Mucosa of descending colon (tissue), 3 donors: ENCODE data around the gene RNASE2. TPM values are rescaled to one million over a fixed set of nuclear protein-coding genes. Genes with fewer than 3 reads are reported as not detected.

ENCODE experiments used
- ATAC-seq: fragments of 200-7000 bp; cut with Tn5 transposase; one replicate; pipeline ENCODE4 v1.9.1; 2020; ENCODE audit warnings: mild to moderate bottlenecking, moderate library complexity
- DNase-seq, 3 donors: peaks; one replicate each; pipeline ENCODE4 v3.0.0-alpha.2; 2020
- H3K36me3 ChIP-seq: fragments of 200-600 bp; one replicate; pipeline ENCODE4 v1.8.0; 2021; ENCODE audit warnings: low read depth, mild to moderate bottlenecking
- H3K4me1 ChIP-seq: fragments of 200-600 bp; one replicate; pipeline ENCODE4 v1.8.0; 2021; ENCODE audit warnings: low read depth, mild to moderate bottlenecking
- H3K4me3 ChIP-seq: fragments of 200-600 bp; one replicate; pipeline ENCODE4 v1.8.0; 2021; ENCODE audit warnings: mild to moderate bottlenecking
- H3K9me3 ChIP-seq: fragments of 200-600 bp; one replicate; pipeline ENCODE4 v1.8.0; 2021; ENCODE audit warnings: mild to moderate bottlenecking
- intact Hi-C, 2 donors: fragments of 100-400 bp; cut with DNase I in 1 of 2; cut with micrococcal nuclease in 1 of 2; formaldehyde crosslinking; loops; one replicate each; pipeline versions ENCODE4 v1.11.0 to v1.11.1; 2022; cut with DNase I, micrococcal nuclease
- total RNA-seq, 3 donors: library from RNA; stranded (reverse); fragmentation: NEBNext Ultra II Directional in 2 of 3; extraction: Animal tissue kit (Norgen Biotek cat#: 25700) in 2 of 3; gene quantifications; one replicate each; pipeline versions ENCODE4 v1.2.1 to v1.2.4, GENCODE V29; 2021 to 2023
- TF ChIP-seq, protein P1 (sequence below): fragments of 200-600 bp; IDR thresholded peaks from one replicate; pipeline ENCODE4 v1.8.0; 2022; ENCODE audit warnings: antibody characterized with exemption, mild to moderate bottlenecking
- donor health status: DM: no; HTN: no; CAD: no; lungs with moderate emphysema.
- donor health status: DM: no; HTN: no; CAD: no.
- donor health status: DM: no; HTN: yes; CAD: no.

Gene RNASE2
- total RNA-seq, 3 donors from 2014 or later: 0.96 to 4.0 TPM; not detected in 1

DNA sequence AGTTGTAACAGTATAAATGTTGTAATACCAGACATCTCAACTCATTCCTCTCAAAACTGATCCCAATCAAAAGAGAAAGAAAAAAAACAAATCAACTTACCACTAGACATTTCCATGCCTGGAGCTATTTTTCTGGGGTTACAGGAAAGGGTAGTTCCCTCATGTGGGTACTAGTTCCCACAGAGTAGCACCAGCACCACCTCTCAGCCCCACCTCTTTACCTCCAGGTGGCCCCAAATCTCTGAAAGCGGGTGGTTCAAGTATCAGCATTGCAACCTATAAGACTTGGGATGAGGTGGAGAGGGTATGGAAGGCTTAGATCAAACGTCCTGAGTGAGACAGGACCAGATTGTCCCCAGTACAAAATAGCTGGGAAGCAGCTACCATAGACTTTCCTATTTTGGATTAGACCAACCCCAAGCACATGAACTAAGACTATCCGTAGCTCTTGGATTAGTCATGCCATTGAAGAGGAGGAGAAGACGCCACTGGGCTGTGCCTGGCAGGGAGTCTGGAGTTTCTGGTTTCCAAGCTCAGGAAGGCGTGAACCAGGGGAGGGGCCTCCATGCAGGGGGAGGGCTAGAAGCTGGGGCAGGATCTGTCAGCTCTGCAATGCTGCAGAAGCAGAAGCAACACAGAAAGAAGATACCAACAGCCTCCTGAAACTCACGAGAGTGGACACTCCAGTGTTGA lies 43.5 kb downstream of the RNASE2 start, which contains the start of gene SLC39A2:
Gene SLC39A2, plus strand, starts transcription at position 620 of the 693 bp plus-strand sequence. CDS start 154 bp downstream, outside the sequence.
- peak; percentile 83 to 84 (median 84) for DNase-seq
- H3K4me3 ChIP-seq: no peak within 1 kb of the TSS
- peaks cover 15% of the 10 kb centered on the region for H3K4me1 ChIP-seq
- H3K36me3 ChIP-seq: peaks cover 9% of the 10 kb centered on the region
- peak; percentile 83 for ATAC-seq
- TF ChIP-seq, protein P1, sequence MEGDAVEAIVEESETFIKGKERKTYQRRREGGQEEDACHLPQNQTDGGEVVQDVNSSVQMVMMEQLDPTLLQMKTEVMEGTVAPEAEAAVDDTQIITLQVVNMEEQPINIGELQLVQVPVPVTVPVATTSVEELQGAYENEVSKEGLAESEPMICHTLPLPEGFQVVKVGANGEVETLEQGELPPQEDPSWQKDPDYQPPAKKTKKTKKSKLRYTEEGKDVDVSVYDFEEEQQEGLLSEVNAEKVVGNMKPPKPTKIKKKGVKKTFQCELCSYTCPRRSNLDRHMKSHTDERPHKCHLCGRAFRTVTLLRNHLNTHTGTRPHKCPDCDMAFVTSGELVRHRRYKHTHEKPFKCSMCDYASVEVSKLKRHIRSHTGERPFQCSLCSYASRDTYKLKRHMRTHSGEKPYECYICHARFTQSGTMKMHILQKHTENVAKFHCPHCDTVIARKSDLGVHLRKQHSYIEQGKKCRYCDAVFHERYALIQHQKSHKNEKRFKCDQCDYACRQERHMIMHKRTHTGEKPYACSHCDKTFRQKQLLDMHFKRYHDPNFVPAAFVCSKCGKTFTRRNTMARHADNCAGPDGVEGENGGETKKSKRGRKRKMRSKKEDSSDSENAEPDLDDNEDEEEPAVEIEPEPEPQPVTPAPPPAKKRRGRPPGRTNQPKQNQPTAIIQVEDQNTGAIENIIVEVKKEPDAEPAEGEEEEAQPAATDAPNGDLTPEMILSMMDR: no peak
- intact Hi-C loops: no loop called here
- no peaks in the 10 kb centered on the region for H3K9me3 ChIP-seq

DNA sequence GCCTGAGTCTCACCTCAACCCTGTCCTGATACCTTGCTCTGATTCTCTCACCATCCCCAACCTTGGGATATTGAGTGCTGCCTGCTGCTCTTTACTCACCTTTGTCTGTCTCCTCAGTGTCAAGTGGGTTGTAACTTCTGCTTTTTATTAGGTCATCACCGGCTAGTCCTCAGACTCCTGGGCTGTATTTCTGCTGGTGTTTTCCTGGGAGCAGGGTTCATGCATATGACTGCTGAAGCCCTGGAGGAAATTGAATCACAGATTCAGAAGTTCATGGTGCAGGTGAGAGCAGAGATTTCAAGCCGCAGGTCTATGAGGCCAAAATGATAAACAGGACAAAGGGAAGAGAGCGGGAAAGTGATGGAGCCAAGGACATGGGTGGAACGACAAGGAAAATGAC lies 44.3 kb downstream of the RNASE2 start:
- DNase-seq (no peak), ATAC-seq (peak; percentile 5)
- H3K4me1 ChIP-seq: peaks cover 15% of the 10 kb centered on the region

DNA sequence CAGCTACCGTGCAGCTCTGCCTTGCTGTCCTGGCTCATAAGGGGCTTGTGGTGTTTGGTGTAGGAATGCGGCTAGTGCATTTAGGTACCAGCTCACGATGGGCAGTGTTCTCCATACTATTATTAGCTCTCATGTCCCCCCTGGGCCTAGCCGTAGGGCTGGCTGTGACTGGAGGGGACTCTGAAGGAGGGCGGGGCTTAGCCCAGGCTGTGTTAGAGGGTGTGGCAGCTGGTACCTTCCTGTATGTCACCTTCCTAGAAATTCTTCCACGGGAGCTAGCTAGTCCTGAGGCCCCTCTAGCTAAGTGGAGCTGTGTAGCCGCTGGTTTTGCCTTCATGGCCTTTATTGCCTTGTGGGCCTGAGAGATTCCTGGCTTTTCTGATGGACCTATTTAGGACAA lies 45.9 kb downstream of the RNASE2 start:
- peak; percentile 45 for ATAC-seq
- Histone ChIP-seq H3K4me1 (peaks cover 11% of the 10 kb centered on the region), H3K4me3 (no peak overlapping the region), H3K36me3 (no peaks in the 10 kb centered on the region), H3K9me3 (no peaks in the 10 kb centered on the region)
- DNase-seq: peak; percentile 61 to 69 (median 62)
- TF ChIP-seq, protein P1: no peak
- intact Hi-C loops: no loop called here

More for the DNA sequence above, 44.3 kb downstream of the RNASE2 start:
- Histone ChIP-seq H3K4me3 (no peak overlapping the region), H3K9me3 (no peaks in the 10 kb centered on the region), H3K36me3 (peaks cover 9% of the 10 kb centered on the region)
- intact Hi-C loops: no loop called here
- TF ChIP-seq, protein P1: no peak

DNA sequence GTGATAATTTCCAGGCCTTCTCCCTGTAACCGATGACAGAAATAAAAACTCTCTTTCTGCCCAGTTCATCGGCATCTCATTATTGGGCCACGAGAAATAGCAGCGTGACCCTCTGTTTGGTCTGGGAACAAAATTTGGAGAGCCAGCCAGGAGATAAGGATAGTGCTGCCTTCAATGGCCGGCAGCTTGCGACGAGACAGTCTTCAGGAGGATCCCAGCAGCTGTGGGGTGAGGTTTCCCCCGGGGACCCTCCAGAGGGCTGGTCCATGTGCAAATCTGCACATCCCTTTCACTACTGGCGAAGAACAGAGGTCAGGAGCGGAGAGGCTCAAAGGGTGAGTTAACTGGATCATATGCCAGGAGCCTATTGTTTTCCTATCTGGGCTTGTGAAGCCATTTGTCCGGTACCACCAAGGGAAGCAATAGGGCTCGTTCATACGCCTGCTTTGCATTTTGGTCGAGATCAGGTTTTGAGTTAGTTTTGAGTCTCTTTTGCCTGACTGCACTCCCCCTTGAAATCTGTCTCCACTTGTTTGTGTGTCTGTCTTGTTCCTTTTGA lies 48.6 kb downstream of the RNASE2 start:
- TF ChIP-seq, protein P1: no peak
- ATAC-seq (no peak), DNase-seq (no peak)
- Histone ChIP-seq H3K4me3 (no peak overlapping the region), H3K4me1 (peaks cover 15% of the 10 kb centered on the region), H3K36me3 (no peaks in the 10 kb centered on the region), H3K9me3 (no peaks in the 10 kb centered on the region)
- intact Hi-C loops: no loop called here

Other genes with a start within 250 kb of the RNASE2 start
- gene EDDM3A, start 209.6 kb upstream of the RNASE2 start, total RNA-seq: not detected
- gene EDDM3B, start 187.1 kb upstream of the RNASE2 start, total RNA-seq: not detected
- 10 to 100 TPM in 1 of 3 donors, 1 to 10 TPM in 2; 3.3 to 13.7 (median 9.1) TPM for gene RNASE6, start 174.2 kb upstream of the RNASE2 start, total RNA-seq
- gene RNASE1, start 152.6 kb upstream of the RNASE2 start, total RNA-seq: 100 to 1,000 TPM; 105 to 275 (median 203) TPM
- gene RNASE3, start 64.1 kb upstream of the RNASE2 start, total RNA-seq: not detected
- gene METTL17, start 34.5 kb downstream of the RNASE2 start, total RNA-seq: 10 to 100 TPM; 61.1 to 87.3 (median 73.1) TPM
- 1 to 10 TPM in 2 of 3 donors, under 1 TPM in 1; 0.28 to 4.9 (median 2.0) TPM for gene SLC39A2, start 43.8 kb downstream of the RNASE2 start, total RNA-seq
- gene NDRG2, start 69.6 kb downstream of the RNASE2 start, total RNA-seq: 100 to 1,000 TPM; 156 to 212 (median 188) TPM
- 1 to 10 TPM in 1 of 3 donors, under 1 TPM in 1, not detected in 1; 0.58 to 2.3 TPM for gene TPPP2, start 74.7 kb downstream of the RNASE2 start, total RNA-seq
- not detected for gene RNASE13, start 79.3 kb downstream of the RNASE2 start, total RNA-seq
- gene RNASE7, start 86.9 kb downstream of the RNASE2 start, total RNA-seq: under 1 TPM in 2 of 3 donors, not detected in 1; 0.19 to 0.32 TPM
- gene RNASE8, start 102.3 kb downstream of the RNASE2 start, total RNA-seq: not detected
- gene ARHGEF40, start 114.8 kb downstream of the RNASE2 start, total RNA-seq: 10 to 100 TPM; 44.3 to 69.3 (median 47.8) TPM
- 100 to 1,000 TPM in 1 of 3 donors, 10 to 100 TPM in 2; 56.6 to 103 (median 58.2) TPM for gene ZNF219, start 143.2 kb downstream of the RNASE2 start, total RNA-seq
- gene TMEM253, start 145.6 kb downstream of the RNASE2 start, total RNA-seq: 10 to 100 TPM; 20.2 to 46.0 (median 43.9) TPM
- gene OR5AU1, start 200.6 kb downstream of the RNASE2 start, total RNA-seq: not detected